Frontal cortex (tissue), 4 donors: Measurements from ENCODE around the gene NUCB2. TPM values are rescaled to one million over a fixed set of nuclear protein-coding genes. Genes with fewer than 3 reads are reported as not detected.

ENCODE experiments used
- DNase-seq, 2 donors: peaks; one replicate each; pipeline ENCODE4 v3.0.0; 2012; ENCODE audit warnings: low spot score in 2 of 2
- FAIRE-seq: peaks from 2 replicates; lab custom pipeline; 2012; peaks lifted over from hg19 to GRCh38; lab: Jason Lieb, UNC
- total RNA-seq: library from RNA; depleted of rRNA; stranded (reverse); fragments of >200 nt; gene quantifications from one replicate; pipeline ENCODE4 v1.2.3, GENCODE V29; 2014
- donor health status: control.
- donor health status: control.
- donor health status: control.

The NUCB2 gene
- total RNA-seq, 1 donor from 2014 or later, result 83.6 TPM

DNA sequence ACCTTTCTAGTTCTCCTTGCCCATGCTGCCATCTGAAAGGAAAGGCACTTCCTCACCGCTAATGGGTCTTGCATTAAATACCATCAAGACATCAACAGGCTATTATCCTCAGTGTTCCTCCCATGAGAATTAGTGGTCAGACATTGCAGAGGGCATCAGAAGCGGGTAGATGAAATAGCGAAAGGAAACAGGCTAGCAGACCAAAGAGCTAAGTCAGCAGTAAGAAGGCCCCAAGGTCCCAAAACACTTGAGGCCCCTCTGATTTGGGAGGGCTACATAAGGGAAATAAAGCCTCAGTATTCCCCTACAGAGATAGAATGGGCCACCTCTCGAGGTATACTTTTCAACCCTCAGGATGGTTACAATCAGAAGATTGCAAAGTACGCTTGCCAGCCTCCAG, 99.0 kb downstream of the NUCB2 start:
- FAIRE-seq, result no peak
- DNase-seq, result no peak

DNA sequence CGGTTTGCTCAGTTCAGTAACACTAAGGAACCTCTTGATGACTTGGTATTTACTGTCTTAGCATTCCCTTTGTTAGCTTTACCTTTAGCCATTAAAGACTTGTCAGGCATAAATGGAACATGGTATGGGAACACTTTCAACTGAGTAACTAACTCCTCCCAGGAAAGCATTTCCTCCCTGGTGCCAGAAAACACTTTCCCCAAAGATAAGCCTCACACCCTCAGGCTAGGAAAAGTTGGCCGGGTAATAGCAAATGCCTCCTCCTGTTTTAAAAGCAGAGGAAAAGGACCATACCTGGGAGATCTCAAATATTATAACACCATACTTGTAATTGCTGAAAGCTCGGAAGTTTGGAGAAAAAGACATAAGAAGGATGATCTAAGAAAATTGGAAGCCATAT, 100.0 kb downstream of the NUCB2 start:
- DNase-seq (no peak), FAIRE-seq (no peak)

DNA sequence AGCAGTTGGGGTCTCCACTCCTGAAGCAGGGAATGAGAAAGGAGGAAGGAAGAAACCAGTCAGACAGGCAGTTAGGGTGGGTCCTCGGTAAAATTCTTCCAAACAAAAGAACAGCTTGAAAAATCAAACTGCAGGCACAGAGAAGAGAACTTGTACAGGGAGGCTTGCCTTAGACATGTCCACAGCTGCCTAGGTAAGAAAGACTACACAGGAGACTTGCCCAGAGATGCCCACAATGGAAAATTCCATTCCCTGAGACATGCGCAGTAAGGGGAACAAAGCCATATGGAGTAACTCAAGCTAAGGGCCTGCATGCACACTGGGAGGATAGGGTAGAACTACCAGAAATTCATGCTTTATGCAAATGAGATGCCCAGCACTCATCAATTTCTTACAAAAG, 102.1 kb downstream of the NUCB2 start:
- DNase-seq (no peak), FAIRE-seq (no peak)

DNA sequence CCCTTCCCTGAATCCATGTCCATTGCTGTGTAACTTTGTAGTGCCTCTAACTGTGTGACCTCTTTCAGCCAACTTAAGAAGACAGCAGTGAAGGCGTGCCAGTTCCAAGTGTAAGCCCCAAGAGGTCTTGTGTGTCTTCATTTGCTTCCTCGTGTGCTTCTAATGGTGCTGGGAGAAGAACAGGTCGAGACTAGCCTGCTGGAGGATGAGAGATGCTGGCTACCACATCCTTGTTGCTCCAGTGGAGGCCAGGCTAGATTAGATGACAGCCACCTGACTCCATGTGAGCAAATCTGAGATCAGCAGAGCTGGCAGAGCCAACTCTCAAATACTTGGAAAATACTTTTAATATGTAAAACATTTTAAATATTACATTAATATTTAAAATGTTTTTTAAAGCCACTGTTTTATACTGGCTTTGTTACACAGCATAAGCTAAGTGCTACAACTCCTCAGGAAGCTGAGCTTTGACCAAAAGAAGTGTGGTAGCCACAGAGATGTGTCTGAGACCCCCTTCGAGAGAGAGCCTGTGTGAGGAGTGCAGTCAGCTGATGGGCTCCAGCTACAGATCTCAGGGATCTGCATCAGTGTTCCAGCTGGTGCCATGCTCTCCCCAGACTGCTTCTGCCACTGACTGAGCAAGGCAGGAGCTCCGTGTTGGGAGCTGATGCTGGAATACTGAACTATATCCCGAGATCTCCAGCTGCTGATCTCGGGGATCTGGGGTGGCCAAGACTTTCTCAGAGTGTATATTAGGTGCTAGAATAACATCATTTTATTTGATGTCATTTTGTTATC, 103.0 kb downstream of the NUCB2 start:
- no peak for DNase-seq
- FAIRE-seq, result no peak

DNA sequence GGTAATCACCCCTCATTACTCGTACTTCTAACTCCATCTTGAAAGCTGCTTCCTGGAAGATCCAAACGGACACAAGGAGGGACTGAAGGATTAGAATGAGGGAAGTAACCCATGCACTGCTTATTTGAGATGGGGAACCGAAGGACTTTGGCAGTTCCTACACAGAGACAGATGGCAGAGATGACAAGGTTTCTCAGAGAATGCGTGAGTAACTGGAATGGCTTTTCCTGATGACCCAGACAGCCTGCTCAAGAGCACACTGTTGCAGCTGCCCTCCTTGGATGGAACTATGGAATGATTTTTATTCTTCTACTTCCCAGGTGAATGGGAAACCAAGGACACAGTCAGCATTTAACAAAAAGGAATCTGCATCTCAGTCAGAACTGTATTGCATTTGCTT, 104.6 kb downstream of the NUCB2 start:
- DNase-seq (no peak), FAIRE-seq (no peak)

Other genes starting within 250 kb of the NUCB2 start
- gene RPS13, start 199.1 kb upstream of the NUCB2 start, total RNA-seq, result 1,648 TPM
- gene PIK3C2A, start 68.8 kb upstream of the NUCB2 start, total RNA-seq, result 37.9 TPM
- gene NCR3LG1, start 75.1 kb downstream of the NUCB2 start, total RNA-seq, result 10.2 TPM
- gene KCNJ11, start 111.9 kb downstream of the NUCB2 start, total RNA-seq, result 11.0 TPM
- gene ABCC8, start 200.1 kb downstream of the NUCB2 start, total RNA-seq, result 8.6 TPM